SK-N-SH (cell line): Measurements from ENCODE around the gene DCUN1D3. TPM values are rescaled to one million over a fixed set of nuclear protein-coding genes. Genes with fewer than 3 reads are reported as not detected.

Experiments used
- CTCF ChIA-PET: fragments of 300-600, 350-600 bp; formaldehyde crosslinking; extraction: SDS; loops from one replicate; lab custom pipeline; 2021; lab: Yijun Ruan, JAX
- POLR2A ChIA-PET: fragments of 350-600 bp; sonication (Branson Sonifier 250); formaldehyde crosslinking; extraction: SDS; loops from one replicate; lab custom pipeline; 2020; ENCODE audit warnings: antibody characterized with exemption, inconsistent platforms; lab: Yijun Ruan, JAX
- DNase-seq: peaks from one replicate; pipeline ENCODE4 v3.0.0; 2012
- H2AFZ ChIP-seq: fragments of 200-600 bp; sonication (generic); 2 replicates; pipeline ENCODE4 v1.8.1; 2016; ENCODE audit warnings: antibody characterized with exemption, mild to moderate bottlenecking, low read depth
- H3F3A ChIP-seq: fragments of 200-600 bp; sonication (generic); replicated peaks from 2 replicates; pipeline ENCODE3; 2016; ENCODE audit warnings: antibody characterized with exemption, mild to moderate bottlenecking; ENCODE audit not compliant: insufficient read depth
- H3K27ac ChIP-seq, 2 experiments: fragments of 200-500 bp in 1 of 2; fragments of 200-600 bp in 1 of 2; sonication (Bioruptor generic) in 1 of 2; sonication (generic), shearing (Covaris generic) in 1 of 2; 2 replicates each; pipeline versions ENCODE4 v1.5.1 to v1.6.1; 2014 to 2016; ENCODE audit warnings: low read depth in 2 of 2, inconsistent platforms in 1 of 2, low read length in 1 of 2, mild to moderate bottlenecking in 1 of 2, mixed read lengths in 1 of 2
- H3K27me3 ChIP-seq: fragments of 200-600 bp; sonication (generic), shearing (Covaris generic); 2 replicates; pipeline ENCODE4 v1.6.1; 2016; ENCODE audit warnings: mixed run types; ENCODE audit not compliant: insufficient read depth
- H3K36me3 ChIP-seq, 2 experiments: fragments of 200-500 bp in 1 of 2; fragments of 200-600 bp in 1 of 2; sonication (Bioruptor generic) in 1 of 2; sonication (generic) in 1 of 2; replicated peaks in 1 of 2; 2 replicates each; pipeline versions ENCODE3 to v1.5.1; 2014 to 2016; ENCODE audit warnings: low read length in 1 of 2, mild to moderate bottlenecking in 1 of 2; ENCODE audit not compliant: insufficient read depth in 2 of 2, control insufficient read depth in 1 of 2
- H3K4me1 ChIP-seq, 2 experiments: fragments of 200-500 bp in 1 of 2; fragments of 200-600 bp in 1 of 2; sonication (Bioruptor generic) in 1 of 2; sonication (generic), shearing (Covaris generic) in 1 of 2; 2 replicates each; pipeline versions ENCODE4 v1.5.1 to v1.6.1; 2014 to 2016; ENCODE audit warnings: low read depth in 1 of 2, low read length in 1 of 2, mixed run types in 1 of 2; ENCODE audit not compliant: insufficient read depth in 2 of 2, control insufficient read depth in 1 of 2
- H3K4me2 ChIP-seq: fragments of 200-600 bp; sonication (generic), shearing (Covaris generic); 2 replicates; pipeline ENCODE4 v1.6.1; 2017; ENCODE audit warnings: mixed run types
- H3K4me3 ChIP-seq, 2 experiments: fragments of 200-500 bp in 1 of 2; fragments of 200-600 bp in 1 of 2; sonication (Bioruptor generic) in 1 of 2; sonication (generic), shearing (Covaris generic) in 1 of 2; 2 replicates each; pipeline versions ENCODE4 v1.5.1 to v1.8.1; 2014 to 2016; ENCODE audit warnings: low read depth in 2 of 2, inconsistent platforms in 1 of 2, low read length in 1 of 2, mild to moderate bottlenecking in 1 of 2, mixed read lengths in 1 of 2, moderate library complexity in 1 of 2
- H3K79me2 ChIP-seq: fragments of 200-600 bp; sonication (generic); 2 replicates; pipeline ENCODE4 v1.8.1; 2017; ENCODE audit warnings: mild to moderate bottlenecking; ENCODE audit not compliant: insufficient read depth
- H3K9ac ChIP-seq: fragments of 200-600 bp; sonication (generic); 2 replicates; pipeline ENCODE4 v1.6.1; 2017; ENCODE audit warnings: mixed run types
- H3K9me2 ChIP-seq: fragments of 200-600 bp; sonication (generic); 2 replicates; pipeline ENCODE4 v1.6.1; 2017; ENCODE audit warnings: mixed run types
- H3K9me3 ChIP-seq: fragments of 200-600 bp; sonication (generic); 2 replicates; pipeline ENCODE4 v1.6.1; 2017; ENCODE audit warnings: mixed run types, mild to moderate bottlenecking, moderate library complexity
- H4K20me1 ChIP-seq: fragments of 200-600 bp; sonication (generic); 2 replicates; pipeline ENCODE4 v1.6.1; 2017; ENCODE audit warnings: mild to moderate bottlenecking, mixed run types; ENCODE audit not compliant: insufficient read depth
- CHD2 ChIP-seq: fragments of 150-350 bp; IDR thresholded peaks from 2 replicates; pipeline ENCODE4 v1.6.1; 2018; ENCODE audit warnings: low read length; ENCODE audit not compliant: partially characterized antibody
- EP300 ChIP-seq, 2 experiments: IDR thresholded peaks; 2 replicates each; pipeline versions ENCODE4 v1.4.0 to v1.6.1; 2012; ENCODE audit warnings: borderline replicate concordance in 1 of 2, low read depth in 1 of 2, low read length in 1 of 2
- EZH2phosphoT487 ChIP-seq: fragments of 200-600 bp; sonication (generic); IDR thresholded peaks from 2 replicates; pipeline ENCODE4 v1.6.1; 2017; ENCODE audit warnings: low read depth, mixed run types, mild to moderate bottlenecking, antibody characterized with exemption, moderate library complexity, borderline replicate concordance
- FOSL2 ChIP-seq: IDR thresholded peaks from 2 replicates; pipeline ENCODE4 v1.4.0; 2012; ENCODE audit warnings: low read depth, mild to moderate bottlenecking, moderate library complexity, borderline replicate concordance
- FOXM1 ChIP-seq: IDR thresholded peaks from 2 replicates; pipeline ENCODE4 v1.4.0; 2012; ENCODE audit warnings: low read depth, mild to moderate bottlenecking
- GABPA ChIP-seq: IDR thresholded peaks from 2 replicates; pipeline ENCODE4 v1.4.0; 2012; ENCODE audit warnings: low read depth, mild to moderate bottlenecking
- MXI1 ChIP-seq: IDR thresholded peaks from 2 replicates; pipeline ENCODE4 v1.6.1; 2012; ENCODE audit warnings: mild to moderate bottlenecking, low read depth, low read length, improper control_type of control experiment
- NFIC ChIP-seq: IDR thresholded peaks from 2 replicates; pipeline ENCODE4 v1.4.0; 2012; ENCODE audit warnings: borderline replicate concordance
- NRF1 ChIP-seq: IDR thresholded peaks from 2 replicates; pipeline ENCODE4 v1.6.1; 2012; ENCODE audit warnings: low read depth, mild to moderate bottlenecking, low read length
- RFX5 ChIP-seq: IDR thresholded peaks from 2 replicates; pipeline ENCODE4 v1.6.1; 2012; ENCODE audit warnings: mild to moderate bottlenecking, improper control_type of control experiment, low read length
- RXRA ChIP-seq: IDR thresholded peaks from 2 replicates; pipeline ENCODE4 v1.4.0; 2012; ENCODE audit warnings: low read depth, mild to moderate bottlenecking, borderline replicate concordance
- SIN3A ChIP-seq: IDR thresholded peaks from 2 replicates; pipeline ENCODE4 v1.6.1; 2012; ENCODE audit warnings: low read depth, mild to moderate bottlenecking, low read length, moderate library complexity, borderline replicate concordance
- TAF1 ChIP-seq: IDR thresholded peaks from 2 replicates; pipeline ENCODE4 v1.6.1; 2012; ENCODE audit warnings: low read depth, mild to moderate bottlenecking, low read length, moderate library complexity, borderline replicate concordance
- WGBS: methylation state at CpG from one replicate; pipeline ENCODE4 v1.1.6; 2017; ENCODE audit warnings: low lambda C conversion rate; 5-methylcytosine and 5-hydroxymethylcytosine counted together
- polyA plus RNA-seq, 3 experiments: library from polyadenylated mRNA; depleted of rRNA; stranded (reverse); fragments of >200 nt; gene quantifications; 2 replicates each; pipeline ENCODE4 v1.2.3, GENCODE V29; 2012
- TF ChIP-seq, protein P1 (sequence below): IDR thresholded peaks from 2 replicates; pipeline ENCODE4 v1.6.1; 2012; ENCODE audit warnings: mild to moderate bottlenecking, low read depth, low read length, moderate library complexity
- TF ChIP-seq, protein P2 (sequence below): fragments of 200-600 bp; sonication (generic); IDR thresholded peaks from 2 replicates; pipeline ENCODE4 v1.6.1; 2017; ENCODE audit warnings: antibody characterized with exemption, mild to moderate bottlenecking, moderate library complexity
- TF ChIP-seq, protein P3 (sequence below): fragments of 150-350 bp; IDR thresholded peaks from 2 replicates; pipeline ENCODE4 v1.6.1; 2017; ENCODE audit warnings: antibody characterized with exemption, low read length, low read depth, borderline replicate concordance
- TF ChIP-seq, protein P4 (sequence below): IDR thresholded peaks from 2 replicates; pipeline ENCODE4; 2012
- TF ChIP-seq, protein P5 (sequence below): IDR thresholded peaks from 2 replicates; pipeline ENCODE4 v1.4.0; 2012; ENCODE audit warnings: low read depth, borderline replicate concordance

DCUN1D3 gene
- polyA plus RNA-seq, 1 of the 3 experiments (the other 2 are of a cell fraction), result 4.7 TPM

DNA sequence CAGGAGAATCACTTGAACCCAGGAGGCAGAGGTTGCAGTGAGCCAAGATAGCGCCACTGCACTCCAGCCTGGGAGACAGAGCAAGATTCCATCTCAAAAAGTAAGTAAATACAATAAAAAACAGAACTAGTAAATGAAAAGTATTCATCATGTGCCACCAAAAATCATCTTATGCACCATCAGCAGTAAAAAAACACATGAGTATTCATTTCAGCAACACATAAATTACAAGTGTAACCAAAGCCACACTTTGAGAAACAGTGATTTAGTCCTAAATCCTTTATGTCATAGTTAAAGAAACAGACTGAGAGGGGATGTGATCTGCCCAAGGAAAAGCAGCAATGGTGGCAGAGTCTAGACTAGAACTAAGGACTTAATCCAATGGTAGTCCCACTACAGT is 13.0 kb downstream of the DCUN1D3 start:
- CTCF ChIA-PET, result interaction anchor here (1.0 to 1.7 kb wide), 2 partner anchors 37 to 38 kb away, joined by 4 read pairs; no protein-coding TSS in a partner anchor
- Histone ChIP-seq H3K4me3 (no peak overlapping the region), H2AFZ (no peak overlapping the region), H4K20me1 (no peaks in the 10 kb centered on the region), H3K9ac (no peak overlapping the region), H3K27me3 (no peaks in the 10 kb centered on the region), H3K27ac (no peak overlapping the region), H3K36me3 (peaks cover 0 to 2% of the 10 kb centered on the region in 2 experiments), H3K9me2 (no peaks in the 10 kb centered on the region), H3K4me1 (peaks cover 0 to 3% of the 10 kb centered on the region in 2 experiments; a peak in 1 of 4 replicates), H3F3A (peaks cover 6% of the 10 kb centered on the region), H3K9me3 (no peaks in the 10 kb centered on the region), H3K4me2 (no peak overlapping the region), H3K79me2 (peaks cover 96% of the 10 kb centered on the region)
- no peak for TF ChIP-seq RFX5
- TF ChIP-seq FOSL2, result no peak
- TF ChIP-seq EP300 (IDR thresholded peaks at IDR 0.05; ENCODE audit: borderline replicate concordance in 1 of 2, low read depth in 1 of 2, low read length in 1 of 2), result no peak
- TF ChIP-seq RXRA, result no peak
- TF ChIP-seq CHD2, result no peak
- TF ChIP-seq GABPA, result no peak
- TF ChIP-seq, protein P1, sequence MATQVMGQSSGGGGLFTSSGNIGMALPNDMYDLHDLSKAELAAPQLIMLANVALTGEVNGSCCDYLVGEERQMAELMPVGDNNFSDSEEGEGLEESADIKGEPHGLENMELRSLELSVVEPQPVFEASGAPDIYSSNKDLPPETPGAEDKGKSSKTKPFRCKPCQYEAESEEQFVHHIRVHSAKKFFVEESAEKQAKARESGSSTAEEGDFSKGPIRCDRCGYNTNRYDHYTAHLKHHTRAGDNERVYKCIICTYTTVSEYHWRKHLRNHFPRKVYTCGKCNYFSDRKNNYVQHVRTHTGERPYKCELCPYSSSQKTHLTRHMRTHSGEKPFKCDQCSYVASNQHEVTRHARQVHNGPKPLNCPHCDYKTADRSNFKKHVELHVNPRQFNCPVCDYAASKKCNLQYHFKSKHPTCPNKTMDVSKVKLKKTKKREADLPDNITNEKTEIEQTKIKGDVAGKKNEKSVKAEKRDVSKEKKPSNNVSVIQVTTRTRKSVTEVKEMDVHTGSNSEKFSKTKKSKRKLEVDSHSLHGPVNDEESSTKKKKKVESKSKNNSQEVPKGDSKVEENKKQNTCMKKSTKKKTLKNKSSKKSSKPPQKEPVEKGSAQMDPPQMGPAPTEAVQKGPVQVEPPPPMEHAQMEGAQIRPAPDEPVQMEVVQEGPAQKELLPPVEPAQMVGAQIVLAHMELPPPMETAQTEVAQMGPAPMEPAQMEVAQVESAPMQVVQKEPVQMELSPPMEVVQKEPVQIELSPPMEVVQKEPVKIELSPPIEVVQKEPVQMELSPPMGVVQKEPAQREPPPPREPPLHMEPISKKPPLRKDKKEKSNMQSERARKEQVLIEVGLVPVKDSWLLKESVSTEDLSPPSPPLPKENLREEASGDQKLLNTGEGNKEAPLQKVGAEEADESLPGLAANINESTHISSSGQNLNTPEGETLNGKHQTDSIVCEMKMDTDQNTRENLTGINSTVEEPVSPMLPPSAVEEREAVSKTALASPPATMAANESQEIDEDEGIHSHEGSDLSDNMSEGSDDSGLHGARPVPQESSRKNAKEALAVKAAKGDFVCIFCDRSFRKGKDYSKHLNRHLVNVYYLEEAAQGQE, result no peak
- no peak for TF ChIP-seq NFIC
- no peak for TF ChIP-seq NRF1
- TF ChIP-seq, protein P2, sequence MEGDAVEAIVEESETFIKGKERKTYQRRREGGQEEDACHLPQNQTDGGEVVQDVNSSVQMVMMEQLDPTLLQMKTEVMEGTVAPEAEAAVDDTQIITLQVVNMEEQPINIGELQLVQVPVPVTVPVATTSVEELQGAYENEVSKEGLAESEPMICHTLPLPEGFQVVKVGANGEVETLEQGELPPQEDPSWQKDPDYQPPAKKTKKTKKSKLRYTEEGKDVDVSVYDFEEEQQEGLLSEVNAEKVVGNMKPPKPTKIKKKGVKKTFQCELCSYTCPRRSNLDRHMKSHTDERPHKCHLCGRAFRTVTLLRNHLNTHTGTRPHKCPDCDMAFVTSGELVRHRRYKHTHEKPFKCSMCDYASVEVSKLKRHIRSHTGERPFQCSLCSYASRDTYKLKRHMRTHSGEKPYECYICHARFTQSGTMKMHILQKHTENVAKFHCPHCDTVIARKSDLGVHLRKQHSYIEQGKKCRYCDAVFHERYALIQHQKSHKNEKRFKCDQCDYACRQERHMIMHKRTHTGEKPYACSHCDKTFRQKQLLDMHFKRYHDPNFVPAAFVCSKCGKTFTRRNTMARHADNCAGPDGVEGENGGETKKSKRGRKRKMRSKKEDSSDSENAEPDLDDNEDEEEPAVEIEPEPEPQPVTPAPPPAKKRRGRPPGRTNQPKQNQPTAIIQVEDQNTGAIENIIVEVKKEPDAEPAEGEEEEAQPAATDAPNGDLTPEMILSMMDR, result no peak
- no peak for TF ChIP-seq EZH2phosphoT487
- no peak for TF ChIP-seq SIN3A
- TF ChIP-seq, protein P3, sequence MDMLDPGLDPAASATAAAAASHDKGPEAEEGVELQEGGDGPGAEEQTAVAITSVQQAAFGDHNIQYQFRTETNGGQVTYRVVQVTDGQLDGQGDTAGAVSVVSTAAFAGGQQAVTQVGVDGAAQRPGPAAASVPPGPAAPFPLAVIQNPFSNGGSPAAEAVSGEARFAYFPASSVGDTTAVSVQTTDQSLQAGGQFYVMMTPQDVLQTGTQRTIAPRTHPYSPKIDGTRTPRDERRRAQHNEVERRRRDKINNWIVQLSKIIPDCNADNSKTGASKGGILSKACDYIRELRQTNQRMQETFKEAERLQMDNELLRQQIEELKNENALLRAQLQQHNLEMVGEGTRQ, result no peak
- TF ChIP-seq, protein P4, sequence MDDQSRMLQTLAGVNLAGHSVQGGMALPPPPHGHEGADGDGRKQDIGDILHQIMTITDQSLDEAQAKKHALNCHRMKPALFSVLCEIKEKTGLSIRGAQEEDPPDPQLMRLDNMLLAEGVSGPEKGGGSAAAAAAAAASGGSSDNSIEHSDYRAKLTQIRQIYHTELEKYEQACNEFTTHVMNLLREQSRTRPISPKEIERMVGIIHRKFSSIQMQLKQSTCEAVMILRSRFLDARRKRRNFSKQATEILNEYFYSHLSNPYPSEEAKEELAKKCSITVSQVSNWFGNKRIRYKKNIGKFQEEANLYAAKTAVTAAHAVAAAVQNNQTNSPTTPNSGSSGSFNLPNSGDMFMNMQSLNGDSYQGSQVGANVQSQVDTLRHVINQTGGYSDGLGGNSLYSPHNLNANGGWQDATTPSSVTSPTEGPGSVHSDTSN, result no peak
- no peak for TF ChIP-seq FOXM1
- no peak for TF ChIP-seq MXI1
- TF ChIP-seq, protein P5, sequence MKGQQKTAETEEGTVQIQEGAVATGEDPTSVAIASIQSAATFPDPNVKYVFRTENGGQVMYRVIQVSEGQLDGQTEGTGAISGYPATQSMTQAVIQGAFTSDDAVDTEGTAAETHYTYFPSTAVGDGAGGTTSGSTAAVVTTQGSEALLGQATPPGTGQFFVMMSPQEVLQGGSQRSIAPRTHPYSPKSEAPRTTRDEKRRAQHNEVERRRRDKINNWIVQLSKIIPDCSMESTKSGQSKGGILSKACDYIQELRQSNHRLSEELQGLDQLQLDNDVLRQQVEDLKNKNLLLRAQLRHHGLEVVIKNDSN, result no peak
- no peak for TF ChIP-seq TAF1
- WGBS, result 95% methylated on average over 1 of the region's 1 CpG
- DNase-seq, result no peak
- POLR2A ChIA-PET, result no interaction called here
